GM12872 (cell line): ENCODE data around the gene VAMP1.

Source experiments
- CTCF ChIP-seq: IDR thresholded peaks from 3 replicates; pipeline ENCODE4 v1.5.1; 2011; ENCODE audit warnings: low read depth, mild to moderate bottlenecking, low read length, moderate library complexity; ENCODE audit not compliant: insufficient read depth

The VAMP1 gene

GRCh38 chr12:6457220-6457945, 13.1 kb downstream of the VAMP1 start:
- TF ChIP-seq CTCF: no peak

GRCh38 chr12:6452944-6453630, 17.4 kb downstream of the VAMP1 start:
- TF ChIP-seq CTCF: no peak

DNA sequence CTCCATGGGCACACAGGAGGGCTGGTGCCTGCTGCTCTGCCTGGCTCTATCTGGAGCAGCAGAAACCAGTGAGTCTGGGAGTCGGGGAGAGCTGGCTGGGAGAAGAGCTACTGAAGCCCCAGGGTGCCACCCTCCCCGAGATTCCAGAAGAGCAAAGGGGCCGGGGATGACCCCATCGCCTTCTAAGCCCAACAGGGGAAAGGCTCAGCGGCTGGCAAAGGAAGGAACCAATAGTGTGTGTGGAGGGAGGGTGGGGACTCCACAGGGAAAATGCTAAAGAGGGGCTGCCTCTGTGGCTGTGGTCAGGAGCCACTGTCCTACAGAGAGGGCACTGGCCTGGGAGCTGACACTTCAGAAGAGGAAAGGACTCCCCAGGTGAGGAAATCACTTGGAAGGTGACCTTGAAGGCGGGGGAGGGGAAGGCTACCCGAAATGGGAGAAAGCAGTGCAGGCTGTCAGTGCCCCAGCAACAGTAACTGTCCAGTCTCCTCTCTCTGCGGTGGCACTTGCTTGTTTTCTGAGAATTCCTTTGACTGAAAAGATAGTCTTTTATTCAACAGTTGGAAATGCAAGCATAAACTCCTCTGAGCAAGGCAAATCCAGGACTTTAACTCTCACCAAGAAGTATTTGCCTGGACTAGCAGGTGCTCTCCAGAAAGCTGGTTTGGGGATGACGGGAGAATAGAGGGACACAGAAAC, 18.1 kb downstream of the VAMP1 start:
- no peak for TF ChIP-seq CTCF

DNA sequence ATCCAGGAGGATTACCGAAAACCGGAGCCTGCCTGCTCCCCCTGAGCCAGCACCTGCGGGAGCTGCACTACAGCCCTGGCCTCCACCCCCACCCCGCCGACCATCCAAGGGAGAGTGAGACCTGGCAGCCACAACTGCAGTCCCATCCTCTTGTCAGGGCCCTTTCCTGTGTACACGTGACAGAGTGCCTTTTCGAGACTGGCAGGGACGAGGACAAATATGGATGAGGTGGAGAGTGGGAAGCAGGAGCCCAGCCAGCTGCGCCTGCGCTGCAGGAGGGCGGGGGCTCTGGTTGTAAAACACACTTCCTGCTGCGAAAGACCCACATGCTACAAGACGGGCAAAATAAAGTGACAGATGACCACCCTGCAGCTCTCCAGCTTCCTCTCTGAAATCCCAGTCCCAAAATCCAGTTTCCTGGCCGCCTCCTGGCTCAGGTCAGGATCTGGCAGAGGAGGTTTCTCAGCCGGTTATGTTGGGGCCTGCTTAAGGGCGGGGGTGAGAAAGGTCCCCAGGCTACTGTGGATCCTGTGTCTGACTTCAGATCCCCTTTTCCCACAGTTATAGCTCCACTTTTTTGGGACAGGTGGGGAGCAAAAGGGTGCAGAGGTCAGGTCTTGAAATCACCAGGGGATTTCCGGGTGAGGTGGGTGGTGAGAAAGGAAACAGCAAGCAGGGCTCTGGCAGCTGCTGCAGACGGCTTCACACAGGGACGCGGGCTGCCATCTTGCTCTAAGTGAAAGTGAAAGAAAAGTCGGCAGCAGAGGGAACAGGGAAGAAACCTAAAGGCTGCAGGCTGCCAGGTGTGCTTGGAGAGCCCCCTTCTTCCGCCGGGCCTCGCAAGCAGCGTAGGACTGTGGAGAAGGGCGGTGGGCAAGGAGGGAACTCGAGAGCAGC, 18.9 kb downstream of the VAMP1 start, which contains the start of gene TAPBPL:
TAPBPL (plus strand) TSS at position 695 of the 897 bp plus-strand sequence. CDS start 207 bp downstream, outside the sequence.
- TF ChIP-seq CTCF: no peak

DNA sequence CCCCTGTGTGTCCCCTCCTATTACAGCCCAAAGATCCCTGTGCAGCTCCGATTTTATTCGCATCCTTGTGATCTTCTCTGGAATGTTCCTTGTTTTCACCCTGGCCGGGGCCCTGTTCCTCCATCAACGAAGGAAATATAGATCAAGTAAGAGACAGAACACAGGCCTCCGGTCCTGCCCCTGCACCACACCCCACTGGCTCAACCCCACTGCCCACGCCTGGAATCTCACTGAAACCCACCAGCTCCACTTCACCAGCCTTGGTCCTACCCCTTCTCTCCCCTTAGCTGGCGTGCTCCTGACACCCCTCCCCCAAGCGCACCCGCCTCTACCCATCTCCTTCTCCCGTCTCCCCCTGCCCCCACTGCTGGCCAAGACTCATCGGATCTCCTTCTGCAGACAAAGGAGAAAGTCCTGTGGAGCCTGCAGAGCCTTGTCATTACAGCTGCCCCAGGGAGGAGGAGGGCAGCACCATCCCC, 19.6 kb downstream of the VAMP1 start:
- TF ChIP-seq CTCF: no peak

DNA sequence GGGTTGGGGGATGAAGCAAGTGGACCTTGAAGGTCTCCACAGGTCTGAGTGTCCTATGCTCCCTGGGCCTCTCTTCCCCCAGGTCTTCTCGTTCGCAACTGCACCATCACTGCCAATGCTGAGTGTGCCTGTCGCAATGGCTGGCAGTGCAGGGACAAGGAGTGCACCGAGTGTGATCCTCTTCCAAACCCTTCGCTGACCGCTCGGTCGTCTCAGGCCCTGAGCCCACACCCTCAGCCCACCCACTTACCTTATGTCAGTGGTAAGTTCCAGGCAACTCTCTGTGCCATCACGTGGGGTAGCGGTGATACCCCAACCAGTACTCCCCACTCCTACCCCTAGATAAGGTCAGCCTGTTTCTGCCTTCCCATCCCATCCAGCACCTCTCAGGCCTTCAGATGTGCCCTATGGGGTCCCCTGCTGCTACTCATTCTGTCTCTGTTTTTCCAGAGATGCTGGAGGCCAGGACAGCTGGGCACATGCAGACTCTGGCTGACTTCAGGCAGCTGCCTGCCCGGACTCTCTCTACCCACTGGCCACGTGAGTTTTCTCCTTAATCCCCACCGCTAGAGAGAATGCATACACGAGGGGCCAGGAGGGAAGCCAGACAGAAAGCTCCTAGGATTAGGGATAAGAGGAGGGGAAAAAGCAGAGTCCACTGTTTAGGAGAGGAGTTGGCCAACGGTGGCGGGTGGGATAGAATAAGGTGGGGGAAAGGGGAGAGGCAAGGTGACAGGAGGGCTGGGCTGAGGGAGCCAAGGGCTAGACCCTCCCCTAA, 20.2 kb downstream of the VAMP1 start:
- no peak for TF ChIP-seq CTCF
